Cortex of kidney (tissue), 1 donor: ENCODE measurements around the gene KRCC1.
"Not testable (repeated sequence)": the region's sequence is repeated elsewhere in the genome, so short reads cannot be mapped to it uniquely, and the experiment has no call there.

Source experiments
- DNase-seq: peaks from one replicate; lab custom pipeline; 2025; lab: John Stamatoyannopoulos, UW

Gene KRCC1

DNA sequence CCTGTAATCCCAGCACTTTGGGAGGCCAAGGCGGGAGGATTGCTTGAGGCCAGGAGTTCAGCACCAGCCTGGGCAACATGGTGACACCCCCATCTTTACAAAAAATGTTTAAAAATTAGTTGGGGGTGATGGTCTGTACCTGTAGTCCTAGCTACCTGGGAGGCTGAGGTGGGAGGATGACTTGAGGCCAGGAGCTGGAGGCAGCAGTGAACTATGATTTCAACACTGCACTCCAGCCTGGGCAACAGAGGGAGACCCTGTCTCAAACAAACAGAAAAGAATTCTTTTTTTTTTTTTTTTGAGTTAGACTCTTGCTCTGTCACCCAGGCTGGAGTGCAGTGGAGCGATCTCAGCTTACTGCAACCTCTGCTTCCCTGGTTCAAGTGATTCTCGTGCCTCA, 55.1 kb downstream of the KRCC1 start:
- DNase-seq, result not testable (repeated sequence)

DNA sequence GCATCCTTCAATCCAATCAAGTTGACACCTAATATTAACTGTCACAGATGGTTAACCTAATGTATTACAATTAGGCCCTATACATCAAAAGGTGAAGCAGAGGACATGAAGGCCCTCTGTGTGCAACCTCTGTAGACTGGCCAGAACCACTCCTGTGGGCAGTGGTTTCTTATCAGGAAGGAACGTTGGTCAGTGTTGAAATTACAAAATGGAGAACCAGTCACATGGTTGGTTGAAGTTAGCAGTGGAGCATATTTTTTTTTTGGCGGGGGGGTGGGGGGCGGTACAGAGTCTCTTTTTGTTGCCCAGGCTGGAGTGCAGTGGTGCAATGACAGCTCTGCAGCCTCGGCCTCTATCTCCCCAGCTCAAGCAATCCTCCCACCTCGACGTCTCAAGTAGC, 59.0 kb downstream of the KRCC1 start:
- DNase-seq, result no peak

DNA sequence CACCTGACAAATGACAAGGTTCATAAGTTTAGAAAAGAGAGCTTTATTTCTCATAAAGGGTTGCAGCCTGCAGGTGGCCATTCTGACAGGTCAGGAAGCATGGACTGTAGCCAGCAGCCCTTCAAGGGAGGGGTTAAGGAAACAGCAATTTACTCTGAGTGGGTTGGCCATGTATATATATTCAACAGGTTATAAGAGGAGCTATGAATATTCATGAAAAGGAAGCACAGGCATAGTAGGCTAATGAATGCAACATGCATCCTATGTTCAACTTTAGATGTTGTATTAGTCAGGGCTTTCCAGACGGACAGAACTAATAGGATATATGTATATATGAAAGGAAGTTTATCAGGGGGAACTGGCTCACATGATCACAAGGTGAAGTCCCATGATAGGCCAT, 59.8 kb downstream of the KRCC1 start:
- no peak for DNase-seq

DNA sequence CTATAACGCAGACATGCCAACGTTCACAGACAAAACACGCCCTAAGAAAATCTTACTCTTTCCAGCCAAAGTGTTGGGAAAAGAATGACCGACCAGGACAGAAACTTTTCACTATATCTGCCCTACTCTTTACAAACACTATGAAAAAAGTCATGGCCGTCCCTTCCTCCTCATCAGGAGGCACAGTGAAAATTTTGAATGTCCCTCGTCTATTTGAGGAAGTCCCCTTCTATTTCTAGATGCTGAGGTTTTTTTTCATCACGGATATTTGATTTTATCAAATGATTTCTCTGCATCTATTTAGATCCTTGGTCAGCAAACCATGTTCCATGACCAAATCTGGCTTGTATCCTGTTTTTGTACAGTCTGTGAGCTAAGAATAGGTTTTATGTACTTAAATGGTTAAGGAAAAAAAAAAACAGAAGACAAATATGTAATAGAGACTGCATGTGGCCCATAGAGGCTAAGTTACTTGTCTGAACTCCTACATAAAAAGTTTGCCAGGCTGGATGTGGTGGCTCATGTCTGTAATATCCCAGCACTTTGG, 61.2 kb downstream of the KRCC1 start:
- not testable (repeated sequence) for DNase-seq

DNA sequence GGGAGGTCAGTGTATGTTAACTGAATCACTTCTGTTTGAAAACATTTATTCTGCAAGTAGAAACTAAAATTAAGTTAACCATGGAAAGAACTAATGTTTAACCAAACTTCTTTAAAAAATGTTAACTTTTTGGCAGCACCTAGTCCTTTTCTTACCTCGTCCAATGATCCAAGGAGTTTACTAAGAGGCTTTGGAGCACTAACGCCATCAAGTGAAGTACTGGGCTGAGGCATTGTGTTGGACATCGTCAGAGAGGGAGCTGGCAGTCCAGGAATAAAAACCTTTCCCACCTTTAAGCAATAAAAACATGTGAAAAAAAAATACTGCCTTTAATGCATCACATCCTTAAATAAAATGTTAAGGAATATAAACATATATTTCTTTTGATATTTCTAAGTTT, 63.0 kb downstream of the KRCC1 start:
- not testable (repeated sequence) for DNase-seq

DNA sequence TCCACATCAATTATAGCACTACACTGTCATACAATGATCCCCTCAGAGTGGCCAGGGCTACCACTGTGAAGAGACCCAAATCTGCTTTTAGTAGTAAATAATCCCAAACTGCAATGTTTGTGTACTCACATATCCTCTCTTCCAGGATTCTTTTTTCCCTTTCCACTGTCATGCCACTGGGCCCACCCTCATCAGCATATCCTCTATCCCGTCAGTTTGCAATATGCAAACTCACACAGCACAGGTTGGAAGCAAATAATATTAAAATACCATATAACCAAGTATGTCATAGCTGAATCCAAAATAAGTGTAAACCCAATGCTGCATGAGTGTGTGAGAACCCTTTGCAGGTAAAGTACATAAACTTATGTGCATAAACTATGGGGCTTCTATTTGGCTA, 68.1 kb downstream of the KRCC1 start:
- DNase-seq, result not testable (repeated sequence)

DNA sequence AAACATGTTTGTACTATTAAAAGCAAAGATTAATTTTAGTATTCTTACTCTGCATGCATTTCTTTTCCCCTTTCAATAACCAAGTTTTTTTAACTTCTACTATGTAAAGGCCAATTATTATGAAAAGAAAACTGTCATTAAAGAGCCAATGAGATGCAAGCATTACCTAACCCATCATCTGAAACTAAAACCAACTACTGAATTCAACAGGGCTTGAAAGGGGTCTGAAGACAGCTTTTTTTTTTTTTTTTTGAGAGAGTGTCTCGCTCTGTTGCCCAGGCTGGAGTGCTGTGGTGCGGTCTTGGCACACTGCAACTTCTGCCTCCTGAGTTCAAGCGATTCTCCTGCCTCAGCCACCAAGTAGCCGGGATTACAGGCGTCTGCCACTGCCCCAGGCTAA, 69.7 kb downstream of the KRCC1 start:
- not testable (repeated sequence) for DNase-seq

DNA sequence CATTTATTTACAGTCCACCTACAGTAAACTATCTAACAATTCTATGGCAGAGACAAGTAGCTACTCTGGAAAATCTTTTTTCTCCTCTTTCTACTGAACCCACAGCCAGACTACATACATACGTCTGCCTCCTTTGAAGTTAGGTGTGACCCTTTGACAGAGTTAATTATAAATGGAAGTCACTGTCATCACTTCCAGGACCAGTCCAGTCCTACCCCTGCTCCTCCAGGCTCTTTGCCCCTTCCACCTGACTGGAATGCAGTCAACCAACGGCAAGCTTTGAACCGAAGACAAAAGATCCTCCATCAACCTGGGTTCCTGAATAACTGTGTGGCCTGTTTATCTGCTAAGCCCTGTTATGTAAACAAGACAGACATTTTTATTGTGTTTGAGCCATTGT, 74.4 kb downstream of the KRCC1 start:
- DNase-seq, result not testable (repeated sequence)
